Measurements from ENCODE around the gene TRPM2. TPM values are rescaled to one million over a fixed set of nuclear protein-coding genes. Genes with fewer than 3 reads are reported as not detected.
A peak's percentile ranks its signal among the peaks of the same experiment; 100 is the strongest.

TRPM2 gene
- total RNA-seq, 2 donors from 2014 or later: 1.6 to 12.5 TPM

DNA sequence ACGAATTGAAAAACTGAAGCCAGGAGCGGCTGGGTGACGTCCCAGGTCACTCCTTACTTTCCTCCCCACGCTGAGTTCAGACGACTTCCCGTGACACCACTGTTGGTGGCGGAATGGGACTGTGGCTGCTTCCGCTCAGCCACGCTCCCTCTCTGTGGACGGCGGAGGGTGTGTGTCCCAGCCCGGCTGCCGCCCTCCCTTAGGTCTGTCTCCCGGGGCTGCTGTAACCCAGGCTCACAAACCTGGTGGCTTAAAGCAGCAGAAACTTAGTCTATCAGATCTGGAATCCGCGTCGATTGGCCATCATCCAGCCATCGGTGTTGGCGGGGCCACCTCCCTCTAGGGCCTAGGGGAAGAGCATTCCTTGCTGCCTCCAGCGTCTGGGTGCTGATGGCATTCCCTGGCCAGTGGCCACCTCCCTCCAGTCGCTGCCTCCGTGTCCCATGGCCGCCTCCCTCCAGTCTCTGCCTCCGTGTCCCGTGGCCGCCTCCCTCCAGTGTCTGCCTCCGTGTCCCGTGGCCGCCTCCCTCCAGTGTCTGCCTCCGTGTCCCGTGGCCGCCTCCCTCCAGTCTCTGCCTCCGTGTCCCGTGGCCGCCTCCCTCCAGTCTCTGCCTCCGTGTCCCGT lies 17.5 kb downstream of the TRPM2 start:
- TF ChIP-seq, protein P1, sequence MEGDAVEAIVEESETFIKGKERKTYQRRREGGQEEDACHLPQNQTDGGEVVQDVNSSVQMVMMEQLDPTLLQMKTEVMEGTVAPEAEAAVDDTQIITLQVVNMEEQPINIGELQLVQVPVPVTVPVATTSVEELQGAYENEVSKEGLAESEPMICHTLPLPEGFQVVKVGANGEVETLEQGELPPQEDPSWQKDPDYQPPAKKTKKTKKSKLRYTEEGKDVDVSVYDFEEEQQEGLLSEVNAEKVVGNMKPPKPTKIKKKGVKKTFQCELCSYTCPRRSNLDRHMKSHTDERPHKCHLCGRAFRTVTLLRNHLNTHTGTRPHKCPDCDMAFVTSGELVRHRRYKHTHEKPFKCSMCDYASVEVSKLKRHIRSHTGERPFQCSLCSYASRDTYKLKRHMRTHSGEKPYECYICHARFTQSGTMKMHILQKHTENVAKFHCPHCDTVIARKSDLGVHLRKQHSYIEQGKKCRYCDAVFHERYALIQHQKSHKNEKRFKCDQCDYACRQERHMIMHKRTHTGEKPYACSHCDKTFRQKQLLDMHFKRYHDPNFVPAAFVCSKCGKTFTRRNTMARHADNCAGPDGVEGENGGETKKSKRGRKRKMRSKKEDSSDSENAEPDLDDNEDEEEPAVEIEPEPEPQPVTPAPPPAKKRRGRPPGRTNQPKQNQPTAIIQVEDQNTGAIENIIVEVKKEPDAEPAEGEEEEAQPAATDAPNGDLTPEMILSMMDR (conservative IDR thresholded peaks at IDR 0.05): no peak
- Histone ChIP-seq H3K4me3 (ENCODE audit: low read length) (no peak overlapping the region), H3K4me1 (ENCODE audit: control insufficient read depth, insufficient read depth, low read length) (no peaks in the 10 kb centered on the region), H3K9me3 (ENCODE audit: control insufficient read depth, low read length) (peaks cover 20% of the 10 kb centered on the region), H3K36me3 (ENCODE audit: control insufficient read depth, insufficient read depth, low read length) (no peaks in the 10 kb centered on the region), H3K9ac (ENCODE audit: extremely low read depth, low read length, poor library complexity, severe bottlenecking) (no peak overlapping the region), H3K27ac (ENCODE audit: low read depth, low read length) (no peak overlapping the region), H3K27me3 (ENCODE audit: control insufficient read depth, insufficient read depth, low read length, poor library complexity, severe bottlenecking) (no peaks in the 10 kb centered on the region)
- H3K27ac Mint-ChIP-seq: no peak overlapping the region
- no peaks in the 10 kb centered on the region for H3K4me1 Mint-ChIP-seq
- H3K27me3 Mint-ChIP-seq (ENCODE audit: insufficient read depth): peaks cover 15% of the 10 kb centered on the region
- no peak overlapping the region for H3K4me3 Mint-ChIP-seq
- H3K36me3 Mint-ChIP-seq (ENCODE audit: low read depth): peaks cover 8% of the 10 kb centered on the region
- WGBS, 2 experiments (ENCODE audit: insufficient coverage in 1 of 2, insufficient read length in 1 of 2): 94 to 95% methylated on average over 22 to 32 of the region's 37 CpGs
- DNase-seq: no peak
- H3K9me3 Mint-ChIP-seq: peaks cover 29% of the 10 kb centered on the region

DNA sequence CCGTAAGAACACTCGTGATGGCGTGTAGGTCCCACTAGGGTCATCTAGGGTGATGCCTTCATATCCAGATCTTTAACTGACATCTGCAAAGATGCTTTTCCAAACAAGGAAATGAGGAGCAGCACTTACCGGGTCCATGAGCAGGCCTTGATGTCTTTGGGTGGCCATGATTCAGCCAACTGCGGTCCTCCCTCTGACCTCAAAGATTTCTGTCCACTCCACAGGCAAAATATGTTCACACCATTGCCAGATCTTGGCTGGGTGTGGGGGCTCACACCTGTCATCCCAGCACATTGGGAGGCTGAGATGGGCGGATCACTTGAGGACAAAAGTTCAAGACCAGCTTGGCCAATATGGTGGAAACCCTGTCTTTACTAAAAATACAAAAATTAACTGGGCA lies 18.2 kb downstream of the TRPM2 start:
- no peak overlapping the region for H3K4me3 Mint-ChIP-seq
- no peaks in the 10 kb centered on the region for H3K36me3 ChIP-seq (ENCODE audit: control insufficient read depth, insufficient read depth, low read length)
- H3K27ac Mint-ChIP-seq: no peak overlapping the region
- peaks cover 20% of the 10 kb centered on the region for H3K9me3 ChIP-seq (ENCODE audit: control insufficient read depth, low read length)
- 95 to 98% methylated on average over 5 to 6 of the region's 6 CpGs for WGBS, 2 experiments (ENCODE audit: insufficient coverage in 1 of 2, insufficient read length in 1 of 2)
- TF ChIP-seq, protein P1 (conservative IDR thresholded peaks at IDR 0.05): no peak
- DNase-seq: peak; percentile 13
- H3K36me3 Mint-ChIP-seq (ENCODE audit: low read depth): peaks cover 8% of the 10 kb centered on the region
- peaks cover 15% of the 10 kb centered on the region for H3K27me3 Mint-ChIP-seq (ENCODE audit: insufficient read depth)
- H3K4me1 Mint-ChIP-seq: no peaks in the 10 kb centered on the region
- H3K27me3 ChIP-seq (ENCODE audit: control insufficient read depth, insufficient read depth, low read length, poor library complexity, severe bottlenecking): no peaks in the 10 kb centered on the region
- H3K4me1 ChIP-seq (ENCODE audit: control insufficient read depth, insufficient read depth, low read length): no peaks in the 10 kb centered on the region
- no peak overlapping the region for H3K27ac ChIP-seq (ENCODE audit: low read depth, low read length)
- H3K9ac ChIP-seq (ENCODE audit: extremely low read depth, low read length, poor library complexity, severe bottlenecking): no peak overlapping the region
- H3K4me3 ChIP-seq (ENCODE audit: low read length): no peak overlapping the region
- H3K9me3 Mint-ChIP-seq: peaks cover 31% of the 10 kb centered on the region

DNA sequence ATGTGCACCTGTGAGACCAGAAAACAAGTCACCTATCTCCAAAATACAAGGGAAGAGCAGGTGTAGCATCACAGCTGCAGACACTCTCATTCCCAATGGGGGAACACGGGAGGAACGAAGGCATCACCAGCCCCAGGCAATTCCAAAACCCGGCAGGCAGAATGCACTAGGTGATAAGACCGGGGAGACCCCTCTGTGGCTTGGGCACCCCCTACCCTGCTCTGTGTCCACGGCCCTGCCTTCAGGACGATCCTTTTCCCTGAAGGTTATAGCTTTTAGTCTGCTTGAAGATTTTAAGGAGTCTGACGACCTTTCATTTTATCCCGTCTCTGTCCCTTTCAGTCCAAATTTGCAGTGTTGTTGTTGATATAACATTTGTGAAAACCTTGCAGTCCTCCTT lies 19.2 kb downstream of the TRPM2 start:
- H3K4me1 Mint-ChIP-seq: peaks cover under 1% of the 10 kb centered on the region
- peaks cover 15% of the 10 kb centered on the region for H3K27me3 Mint-ChIP-seq (ENCODE audit: insufficient read depth)
- no peak overlapping the region for H3K27ac Mint-ChIP-seq
- no peaks in the 10 kb centered on the region for H3K36me3 ChIP-seq (ENCODE audit: control insufficient read depth, insufficient read depth, low read length)
- no peaks in the 10 kb centered on the region for H3K4me1 ChIP-seq (ENCODE audit: control insufficient read depth, insufficient read depth, low read length)
- no peak overlapping the region for H3K4me3 ChIP-seq (ENCODE audit: low read length)
- DNase-seq: no peak
- 88 to 92% methylated on average over 8 of the region's 8 CpGs for WGBS, 2 experiments (ENCODE audit: insufficient coverage in 1 of 2, insufficient read length in 1 of 2)
- peaks cover 8% of the 10 kb centered on the region for H3K36me3 Mint-ChIP-seq (ENCODE audit: low read depth)
- H3K9me3 ChIP-seq (ENCODE audit: control insufficient read depth, low read length): peaks cover 20% of the 10 kb centered on the region
- H3K9me3 Mint-ChIP-seq: peaks cover 31% of the 10 kb centered on the region
- H3K27me3 ChIP-seq (ENCODE audit: control insufficient read depth, insufficient read depth, low read length, poor library complexity, severe bottlenecking): no peaks in the 10 kb centered on the region
- no peak overlapping the region for H3K27ac ChIP-seq (ENCODE audit: low read depth, low read length)
- TF ChIP-seq, protein P1 (conservative IDR thresholded peaks at IDR 0.05): no peak
- no peak overlapping the region for H3K9ac ChIP-seq (ENCODE audit: extremely low read depth, low read length, poor library complexity, severe bottlenecking)
- no peak overlapping the region for H3K4me3 Mint-ChIP-seq

Measured in endodermal cell (in vitro differentiated cells).